MM.1S (cell line): Measurements from ENCODE around the gene HIF1A.

ENCODE experiments used
- DNase-seq: peaks from one replicate; pipeline ENCODE4 v3.0.0-alpha.2; 2015
- H2AFZ ChIP-seq: fragments of 300-600 bp; sonication (generic); 2 replicates; pipeline ENCODE4 v1.6.0; 2016; ENCODE audit warnings: antibody characterized with exemption, low read length
- H3F3A ChIP-seq: fragments of 300-600 bp; sonication (generic); 2 replicates; pipeline ENCODE4 v1.6.1; 2016; ENCODE audit warnings: mild to moderate bottlenecking, antibody characterized with exemption, low read length, moderate library complexity, mixed read lengths; ENCODE audit not compliant: insufficient read depth
- H3K27ac ChIP-seq: fragments of 300-600 bp; sonication (generic); 2 replicates; pipeline ENCODE4 v1.5.1; 2016; ENCODE audit warnings: mild to moderate bottlenecking, low read length
- H3K27me3 ChIP-seq: fragments of 300-600 bp; sonication (generic); replicated peaks from 2 replicates; pipeline ENCODE4 v1.6.0; 2016; ENCODE audit warnings: low read length; ENCODE audit not compliant: insufficient read depth
- H3K36me3 ChIP-seq: fragments of 300-600 bp; sonication (generic); replicated peaks from 2 replicates; pipeline ENCODE4 v1.6.1; 2016; ENCODE audit warnings: mild to moderate bottlenecking, low read length, mixed read lengths; ENCODE audit not compliant: insufficient read depth
- H3K4me1 ChIP-seq: fragments of 300-600 bp; sonication (generic); 2 replicates; pipeline ENCODE4 v1.6.1; 2016; ENCODE audit warnings: low read length, mixed read lengths
- H3K4me2 ChIP-seq: fragments of 300-600 bp; sonication (generic); 2 replicates; pipeline ENCODE4 v1.6.0; 2016; ENCODE audit warnings: low read depth, low read length
- H3K4me3 ChIP-seq: fragments of 300-600 bp; sonication (generic); 2 replicates; pipeline ENCODE4 v1.5.1; 2016; ENCODE audit warnings: low read length, mixed read lengths
- H3K79me2 ChIP-seq: fragments of 300-600 bp; sonication (generic); 2 replicates; pipeline ENCODE4 v1.6.1; 2016; ENCODE audit warnings: mixed run types, low read length, mixed read lengths
- H3K9ac ChIP-seq: fragments of 300-600 bp; sonication (generic); 2 replicates; pipeline ENCODE4 v1.6.1; 2016; ENCODE audit warnings: low read length, mixed read lengths
- H3K9me2 ChIP-seq: fragments of 300-600 bp; sonication (generic); replicated peaks from 2 replicates; pipeline ENCODE4 v1.6.1; 2016; ENCODE audit warnings: mild to moderate bottlenecking, low read length, mixed read lengths; ENCODE audit not compliant: insufficient read depth
- H3K9me3 ChIP-seq: fragments of 300-600 bp; sonication (generic); replicated peaks from 2 replicates; pipeline ENCODE4 v1.6.1; 2016; ENCODE audit warnings: mild to moderate bottlenecking, low read length, mixed read lengths; ENCODE audit not compliant: insufficient read depth
- H4K20me1 ChIP-seq: fragments of 300-600 bp; sonication (generic); 2 replicates; pipeline ENCODE4 v1.6.1; 2016; ENCODE audit warnings: mild to moderate bottlenecking, low read length, moderate library complexity, mixed read lengths; ENCODE audit not compliant: insufficient read depth
- EZH2 ChIP-seq: fragments of 300-600 bp; sonication (generic); optimal IDR thresholded peaks from 2 replicates; pipeline ENCODE3; 2017; ENCODE audit warnings: low read depth, mild to moderate bottlenecking, antibody characterized with exemption, low read length, mixed read lengths
- EZH2phosphoT487 ChIP-seq: fragments of 300-600 bp; sonication (generic); IDR thresholded peaks from 2 replicates; pipeline ENCODE4 v1.6.1; 2018; ENCODE audit warnings: antibody characterized with exemption, low read length
- TF ChIP-seq, protein P1 (sequence below): fragments of 300-600 bp; sonication (generic); IDR thresholded peaks from 2 replicates; pipeline ENCODE4 v1.5.1; 2016; ENCODE audit warnings: antibody characterized with exemption, low read length, mixed read lengths

The HIF1A gene

DNA sequence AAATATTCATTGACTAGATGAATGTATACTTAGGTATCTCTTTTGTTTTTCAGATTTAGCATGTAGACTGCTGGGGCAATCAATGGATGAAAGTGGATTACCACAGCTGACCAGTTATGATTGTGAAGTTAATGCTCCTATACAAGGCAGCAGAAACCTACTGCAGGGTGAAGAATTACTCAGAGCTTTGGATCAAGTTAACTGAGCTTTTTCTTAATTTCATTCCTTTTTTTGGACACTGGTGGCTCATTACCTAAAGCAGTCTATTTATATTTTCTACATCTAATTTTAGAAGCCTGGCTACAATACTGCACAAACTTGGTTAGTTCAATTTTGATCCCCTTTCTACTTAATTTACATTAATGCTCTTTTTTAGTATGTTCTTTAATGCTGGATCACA, 51.6 kb downstream of the HIF1A start:
- no peaks in the 10 kb centered on the region for H3K36me3 ChIP-seq
- peaks cover 4% of the 10 kb centered on the region; the same call in 1 of the 2 replicates for H3F3A ChIP-seq
- H4K20me1 ChIP-seq: no peaks in the 10 kb centered on the region
- no peak for DNase-seq
- H3K79me2 ChIP-seq: no peaks in the 10 kb centered on the region
- H3K9me2 ChIP-seq: no peaks in the 10 kb centered on the region
- H3K4me3 ChIP-seq: no peak overlapping the region
- no peak overlapping the region for H3K4me2 ChIP-seq
- no peak overlapping the region for H2AFZ ChIP-seq
- TF ChIP-seq, protein P1, sequence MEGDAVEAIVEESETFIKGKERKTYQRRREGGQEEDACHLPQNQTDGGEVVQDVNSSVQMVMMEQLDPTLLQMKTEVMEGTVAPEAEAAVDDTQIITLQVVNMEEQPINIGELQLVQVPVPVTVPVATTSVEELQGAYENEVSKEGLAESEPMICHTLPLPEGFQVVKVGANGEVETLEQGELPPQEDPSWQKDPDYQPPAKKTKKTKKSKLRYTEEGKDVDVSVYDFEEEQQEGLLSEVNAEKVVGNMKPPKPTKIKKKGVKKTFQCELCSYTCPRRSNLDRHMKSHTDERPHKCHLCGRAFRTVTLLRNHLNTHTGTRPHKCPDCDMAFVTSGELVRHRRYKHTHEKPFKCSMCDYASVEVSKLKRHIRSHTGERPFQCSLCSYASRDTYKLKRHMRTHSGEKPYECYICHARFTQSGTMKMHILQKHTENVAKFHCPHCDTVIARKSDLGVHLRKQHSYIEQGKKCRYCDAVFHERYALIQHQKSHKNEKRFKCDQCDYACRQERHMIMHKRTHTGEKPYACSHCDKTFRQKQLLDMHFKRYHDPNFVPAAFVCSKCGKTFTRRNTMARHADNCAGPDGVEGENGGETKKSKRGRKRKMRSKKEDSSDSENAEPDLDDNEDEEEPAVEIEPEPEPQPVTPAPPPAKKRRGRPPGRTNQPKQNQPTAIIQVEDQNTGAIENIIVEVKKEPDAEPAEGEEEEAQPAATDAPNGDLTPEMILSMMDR: no peak
- TF ChIP-seq EZH2phosphoT487 (no peak), EZH2 (no peak)
- no peaks in the 10 kb centered on the region for H3K27me3 ChIP-seq
- H3K9ac ChIP-seq: no peak overlapping the region
- peaks cover 8% of the 10 kb centered on the region; the same call in 1 of the 2 replicates for H3K4me1 ChIP-seq
- H3K9me3 ChIP-seq: no peaks in the 10 kb centered on the region
- H3K27ac ChIP-seq: no peak overlapping the region

DNA sequence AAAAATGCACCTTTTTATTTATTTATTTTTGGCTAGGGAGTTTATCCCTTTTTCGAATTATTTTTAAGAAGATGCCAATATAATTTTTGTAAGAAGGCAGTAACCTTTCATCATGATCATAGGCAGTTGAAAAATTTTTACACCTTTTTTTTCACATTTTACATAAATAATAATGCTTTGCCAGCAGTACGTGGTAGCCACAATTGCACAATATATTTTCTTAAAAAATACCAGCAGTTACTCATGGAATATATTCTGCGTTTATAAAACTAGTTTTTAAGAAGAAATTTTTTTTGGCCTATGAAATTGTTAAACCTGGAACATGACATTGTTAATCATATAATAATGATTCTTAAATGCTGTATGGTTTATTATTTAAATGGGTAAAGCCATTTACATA, 52.0 kb downstream of the HIF1A start:
- no peaks in the 10 kb centered on the region for H3K9me3 ChIP-seq
- no peak overlapping the region for H3K4me3 ChIP-seq
- H3K9me2 ChIP-seq: no peaks in the 10 kb centered on the region
- H2AFZ ChIP-seq: no peak overlapping the region
- TF ChIP-seq EZH2phosphoT487: no peak
- no peak for TF ChIP-seq EZH2
- TF ChIP-seq, protein P1: no peak
- H3K4me2 ChIP-seq: no peak overlapping the region
- H3K9ac ChIP-seq: no peak overlapping the region
- peaks cover 4% of the 10 kb centered on the region; the same call in 1 of the 2 replicates for H3F3A ChIP-seq
- H3K36me3 ChIP-seq: no peaks in the 10 kb centered on the region
- H4K20me1 ChIP-seq: no peaks in the 10 kb centered on the region
- H3K79me2 ChIP-seq: no peaks in the 10 kb centered on the region
- no peak for DNase-seq
- no peak overlapping the region for H3K27ac ChIP-seq
- H3K27me3 ChIP-seq: no peaks in the 10 kb centered on the region
- H3K4me1 ChIP-seq: peaks cover 8% of the 10 kb centered on the region; the same call in 1 of the 2 replicates

DNA sequence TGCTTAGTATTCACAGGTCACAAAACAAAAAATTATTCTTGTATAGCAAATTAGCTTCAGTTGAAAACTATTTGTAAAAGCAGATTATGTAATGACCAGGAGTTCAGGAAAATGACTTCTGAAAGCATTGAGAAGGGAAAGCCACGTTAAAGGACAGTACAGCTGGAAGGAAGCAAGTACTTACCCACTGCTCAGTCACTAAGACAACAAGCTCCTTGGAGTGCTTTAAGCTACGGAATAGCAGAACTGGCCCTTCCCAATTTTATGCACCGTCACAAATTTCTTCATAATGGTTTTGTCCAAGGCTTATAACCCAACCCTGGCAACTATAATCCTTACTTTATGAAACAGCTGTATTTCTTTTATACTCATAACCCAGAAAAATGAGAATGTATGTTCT, 54.0 kb downstream of the HIF1A start:
- DNase-seq: no peak
- no peaks in the 10 kb centered on the region for H3K9me3 ChIP-seq
- no peak overlapping the region for H3K4me3 ChIP-seq
- no peaks in the 10 kb centered on the region for H3K27me3 ChIP-seq
- H3K9me2 ChIP-seq: no peaks in the 10 kb centered on the region
- H4K20me1 ChIP-seq: no peaks in the 10 kb centered on the region
- TF ChIP-seq EZH2 (no peak), EZH2phosphoT487 (no peak)
- TF ChIP-seq, protein P1: no peak
- no peaks in the 10 kb centered on the region for H3K36me3 ChIP-seq
- H3K4me1 ChIP-seq: peaks cover 8% of the 10 kb centered on the region; the same call in 1 of the 2 replicates
- no peaks in the 10 kb centered on the region for H3K79me2 ChIP-seq
- no peak overlapping the region for H3K9ac ChIP-seq
- peaks cover 4% of the 10 kb centered on the region; the same call in 1 of the 2 replicates for H3F3A ChIP-seq
- H2AFZ ChIP-seq: no peak overlapping the region
- no peak overlapping the region for H3K27ac ChIP-seq
- H3K4me2 ChIP-seq: no peak overlapping the region
